HG03520 (cell line): Measurements from ENCODE around the gene RFNG.
A peak's percentile ranks its signal among the peaks of the same experiment; 100 is the strongest.

Experiments
- ATAC-seq: cut with Tn5 transposase; IDR thresholded peaks from one replicate; pipeline ENCODE4 v1.9.1; 2021; ENCODE audit warnings: mild to moderate bottlenecking, moderate library complexity; ENCODE audit not compliant: unreplicated experiment

The RFNG gene, protein sequence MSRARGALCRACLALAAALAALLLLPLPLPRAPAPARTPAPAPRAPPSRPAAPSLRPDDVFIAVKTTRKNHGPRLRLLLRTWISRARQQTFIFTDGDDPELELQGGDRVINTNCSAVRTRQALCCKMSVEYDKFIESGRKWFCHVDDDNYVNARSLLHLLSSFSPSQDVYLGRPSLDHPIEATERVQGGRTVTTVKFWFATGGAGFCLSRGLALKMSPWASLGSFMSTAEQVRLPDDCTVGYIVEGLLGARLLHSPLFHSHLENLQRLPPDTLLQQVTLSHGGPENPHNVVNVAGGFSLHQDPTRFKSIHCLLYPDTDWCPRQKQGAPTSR

DNA sequence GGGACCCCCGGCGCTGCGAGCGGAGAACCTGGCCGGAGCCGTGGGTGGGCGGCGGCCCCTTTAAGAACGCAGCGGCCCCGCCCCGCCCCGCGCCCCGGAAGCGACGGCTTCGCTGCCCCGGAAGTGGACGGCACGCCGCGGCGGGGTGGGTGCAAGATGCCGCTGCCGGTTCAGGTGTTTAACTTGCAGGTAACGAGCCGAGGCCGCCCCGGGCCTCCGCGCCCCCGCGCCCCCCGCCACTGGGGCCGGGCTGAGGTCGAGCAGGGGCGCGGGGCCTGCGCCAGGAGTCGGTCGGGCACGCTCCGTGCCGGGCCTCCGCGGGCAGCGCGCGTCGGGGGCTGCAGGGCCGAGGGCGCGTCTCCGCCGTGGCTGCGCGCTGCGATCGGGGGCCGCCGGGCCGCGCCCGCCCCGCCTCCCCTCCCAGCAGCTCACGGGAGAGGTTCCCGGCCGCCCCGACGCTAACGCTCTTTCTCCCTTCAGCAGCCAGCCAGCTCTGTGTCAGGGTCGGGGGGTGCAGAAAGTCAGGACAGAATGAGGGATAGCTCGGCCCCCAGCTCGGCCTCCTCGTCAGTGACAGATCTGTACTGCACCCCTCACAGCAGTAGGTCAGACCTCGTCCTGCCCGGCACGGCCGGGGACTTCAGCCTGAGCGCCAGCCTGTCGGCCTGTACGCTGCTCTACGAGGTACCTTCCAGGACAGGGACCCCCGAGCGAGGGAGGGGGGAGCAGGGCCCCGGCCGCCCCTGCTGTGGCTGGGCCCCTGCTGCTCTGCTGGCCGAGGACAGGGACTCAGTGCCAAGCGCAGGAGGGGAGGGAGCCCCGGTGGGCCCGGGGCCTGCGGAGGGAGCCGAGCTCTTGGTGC lies at the start of gene RFNG, which contains the start of gene GPS1:
TSS of gene RFNG (minus strand) at position 36 of the 862 bp plus-strand sequence. CDS start 45 bp downstream, outside the sequence.
TSS of gene GPS1 (plus strand) at position 123 of the 862 bp plus-strand sequence. CDS start at position 157, 34 bp downstream.
- no peak for ATAC-seq

DNA sequence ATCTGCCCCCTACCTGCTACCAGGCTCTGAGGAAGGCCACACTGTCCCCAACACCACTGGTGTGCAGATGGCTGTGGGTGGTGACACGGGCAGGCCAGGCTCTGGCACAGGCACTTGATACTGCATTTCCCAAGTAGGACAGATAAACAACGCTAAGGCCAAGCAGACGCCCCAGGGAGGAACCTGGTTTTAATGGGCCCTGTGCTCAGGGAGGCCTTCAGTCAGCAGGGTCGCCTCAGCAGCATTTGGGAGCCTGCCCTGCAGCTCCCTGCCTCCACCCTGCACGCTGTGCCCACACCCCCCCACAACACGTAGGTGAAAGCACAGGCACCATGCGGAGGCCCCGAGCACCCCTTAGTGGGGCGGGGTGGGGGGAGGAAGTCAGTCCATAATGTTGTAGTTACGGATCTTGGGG lies 49.7 kb upstream of the RFNG start:
- ATAC-seq, result no peak

DNA sequence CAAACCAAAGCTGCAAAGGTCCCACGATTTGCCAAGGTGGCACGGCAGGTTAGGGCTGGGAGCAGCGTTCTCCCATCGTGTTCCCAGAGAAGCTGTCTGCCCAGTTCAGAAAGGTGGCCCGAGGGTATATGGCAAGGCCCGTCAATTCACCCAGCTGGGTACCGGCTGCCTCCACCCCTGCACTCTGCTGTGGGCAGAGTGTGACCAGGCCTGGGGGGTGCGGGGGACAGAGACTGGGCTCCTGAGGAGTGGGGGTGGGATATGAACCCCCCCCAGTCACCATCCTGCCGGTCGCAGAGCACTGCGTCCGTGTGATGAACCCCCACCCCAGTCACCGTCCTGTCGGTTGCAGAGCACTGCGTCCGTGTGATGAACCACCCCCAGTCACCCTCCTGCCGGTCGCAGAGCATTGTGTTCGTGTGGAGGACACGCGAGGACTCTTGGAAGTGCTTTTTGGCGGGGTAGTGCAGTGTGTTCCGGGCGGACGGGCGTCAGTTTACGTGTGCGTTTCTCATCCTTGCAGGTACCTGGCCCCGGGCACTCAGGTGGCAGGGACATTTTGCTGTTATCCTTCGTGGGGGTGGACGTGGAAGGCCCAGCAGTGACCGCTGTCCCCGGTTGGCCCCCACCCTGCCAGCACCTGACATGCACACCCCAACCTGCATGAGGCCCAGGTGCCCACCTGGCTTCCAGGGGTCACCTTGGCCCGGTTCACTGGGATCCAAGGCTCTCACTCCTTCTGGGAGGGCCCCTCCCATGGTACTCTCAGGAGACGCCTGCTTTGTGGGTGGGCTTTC lies 49.1 kb upstream of the RFNG start:
- ATAC-seq, result no peak

DNA sequence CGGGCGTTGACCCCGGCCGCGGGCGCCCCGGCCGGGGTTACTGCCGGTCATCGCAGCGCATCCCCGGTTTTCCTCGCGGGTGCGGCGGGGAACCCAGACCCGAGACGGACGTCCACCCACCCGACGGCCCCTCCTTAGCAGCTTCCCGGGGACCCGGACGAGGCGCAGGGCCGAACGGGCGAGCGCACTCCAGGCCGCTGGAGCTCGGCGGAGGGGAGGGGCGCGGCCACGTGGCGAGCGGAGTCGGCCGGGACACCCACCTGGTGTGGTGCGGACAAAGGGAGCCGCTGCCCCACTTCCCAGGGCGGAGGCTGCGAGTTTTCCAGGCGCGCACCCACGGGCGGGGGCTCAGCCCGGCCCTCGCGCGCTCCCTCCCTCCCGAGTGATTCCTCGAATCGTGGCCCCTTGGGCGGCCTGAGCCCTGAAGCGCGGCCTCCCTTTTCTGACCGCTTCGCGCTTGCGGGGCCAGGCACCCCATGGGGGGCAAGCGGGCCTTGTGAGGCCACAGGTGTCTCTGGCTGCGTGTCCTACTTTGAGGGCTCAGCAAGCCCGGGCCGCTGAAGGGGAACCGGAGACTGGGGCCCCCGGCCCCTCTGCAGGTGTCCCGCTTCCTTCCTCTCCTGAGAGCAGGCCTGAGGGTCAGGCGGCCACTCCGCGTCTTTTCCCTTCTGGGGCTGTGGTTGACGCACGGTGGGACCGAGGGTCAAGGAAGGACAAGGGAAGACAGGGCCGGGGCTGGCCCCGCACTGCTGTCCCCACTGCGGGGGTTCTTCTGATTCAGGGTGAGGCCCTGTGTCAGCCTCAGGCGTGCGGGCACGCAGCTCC lies 47.5 kb upstream of the RFNG start:
- ATAC-seq, result peak; percentile 3

DNA sequence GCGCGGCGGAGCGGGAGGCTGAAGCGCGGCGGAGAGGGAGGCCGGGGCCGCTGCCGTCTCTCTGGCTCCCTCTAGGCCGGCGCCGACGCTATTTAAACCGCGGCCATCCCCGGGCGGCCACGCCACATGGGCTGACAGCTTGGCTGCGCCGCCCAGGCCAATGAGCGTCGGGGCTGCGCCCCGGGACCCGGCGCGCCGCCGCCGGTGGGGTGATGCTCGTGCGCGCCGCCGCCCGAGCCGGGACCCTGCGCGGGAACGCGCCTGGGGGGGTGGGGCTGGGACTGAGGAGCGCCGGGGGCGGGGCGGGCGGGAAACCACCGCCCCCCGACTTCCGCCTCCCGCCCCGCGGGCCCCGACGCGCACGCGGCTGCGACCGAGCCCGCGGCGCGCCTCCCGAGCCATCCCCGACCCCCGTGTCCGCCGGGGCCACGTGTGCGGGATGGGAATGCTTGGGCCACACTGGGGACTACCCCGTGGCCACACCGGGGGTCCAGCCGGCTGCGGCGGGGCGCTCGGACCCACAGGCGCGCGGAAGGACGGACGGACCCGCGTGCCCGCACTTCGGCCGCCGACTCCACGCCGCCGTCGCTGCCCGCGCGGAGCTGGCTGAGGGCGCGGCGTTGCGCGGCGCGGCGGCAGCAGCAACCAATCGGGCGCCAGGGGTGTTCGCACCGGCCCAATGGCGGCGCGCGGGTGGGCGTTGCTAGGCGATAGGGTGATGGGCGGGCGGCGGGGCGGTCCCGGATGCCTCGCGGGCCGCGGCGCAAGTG lies 46.7 kb upstream of the RFNG start, which contains the start of gene FASN:
TSS of gene FASN (minus strand) at position 68 of the 770 bp plus-strand sequence. CDS start 1,791 bp downstream, outside the sequence.
- peak; percentile 59 for ATAC-seq

DNA sequence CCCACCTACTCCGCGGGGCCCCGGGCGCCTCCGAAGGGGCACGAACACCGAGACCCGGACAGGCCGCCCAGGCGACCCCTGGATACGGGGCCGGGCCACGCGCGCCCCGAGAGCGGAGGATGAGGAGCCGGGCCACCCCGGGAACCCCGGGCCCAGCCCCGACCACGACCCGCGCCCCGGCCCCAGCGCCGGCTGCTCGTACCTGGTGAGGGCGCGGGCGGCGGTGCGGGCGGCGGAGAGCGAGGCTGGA lies 46.2 kb upstream of the RFNG start:
- no peak for ATAC-seq

DNA sequence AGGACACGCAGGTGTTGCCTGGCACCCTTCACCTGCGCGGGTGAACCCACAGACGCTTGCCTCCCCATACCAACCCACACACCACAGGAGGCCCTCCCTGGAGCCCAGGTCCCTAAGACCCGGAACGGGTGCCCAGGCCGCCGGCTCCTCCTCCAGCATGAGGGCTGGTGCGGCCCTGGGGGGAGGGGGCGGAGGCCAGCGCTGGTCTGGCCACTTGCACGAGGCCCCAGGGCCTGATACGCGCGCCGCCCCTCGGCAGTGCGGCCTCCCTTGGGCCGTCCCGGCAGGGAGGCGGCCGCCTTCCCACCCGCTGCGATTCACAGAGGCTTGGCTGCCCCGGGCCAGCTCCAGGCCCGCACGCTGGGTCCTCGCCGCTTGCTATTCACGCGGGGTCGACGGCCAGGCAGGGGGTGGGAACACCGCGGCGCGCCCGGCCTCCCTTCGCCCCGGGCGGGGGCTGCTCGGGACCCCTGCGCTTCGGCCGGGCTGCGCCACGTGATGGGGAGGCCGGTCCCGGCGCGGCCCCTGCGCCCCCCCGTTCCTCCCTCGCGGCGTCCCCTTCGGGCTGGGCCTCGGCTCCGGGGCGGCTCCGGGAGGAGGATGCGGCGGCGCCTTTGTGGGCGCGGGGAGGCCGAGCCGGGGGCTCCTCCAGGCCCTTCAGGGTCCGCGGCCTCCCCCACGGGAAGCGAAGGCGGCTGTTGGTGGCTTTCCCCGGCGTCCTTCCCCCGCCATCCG lies 45.7 kb upstream of the RFNG start:
- no peak for ATAC-seq

DNA sequence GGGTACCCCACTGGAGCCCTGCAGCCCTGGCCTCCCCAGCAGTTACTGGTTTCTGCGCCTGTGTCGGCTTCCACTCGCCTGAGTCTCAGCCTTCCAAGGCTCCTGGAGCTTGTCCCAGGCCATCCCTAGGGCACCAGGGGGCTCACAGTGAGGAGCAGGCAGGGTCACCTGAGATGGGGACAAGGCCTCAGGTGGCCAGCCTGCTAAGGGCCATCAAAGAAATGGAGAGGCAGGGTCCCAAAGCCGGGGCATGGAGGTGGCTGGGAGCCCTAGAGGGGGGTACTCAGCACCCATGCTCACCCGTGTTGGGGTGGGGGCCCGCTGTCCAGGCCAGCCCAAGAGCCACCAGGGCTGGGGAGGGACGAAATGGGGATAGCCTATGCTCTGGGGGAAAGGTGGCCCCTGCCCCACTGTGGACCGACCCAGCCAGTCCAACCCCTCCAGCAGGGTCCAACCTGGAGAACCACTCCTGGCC lies 45.1 kb upstream of the RFNG start:
- ATAC-seq, result no peak

DNA sequence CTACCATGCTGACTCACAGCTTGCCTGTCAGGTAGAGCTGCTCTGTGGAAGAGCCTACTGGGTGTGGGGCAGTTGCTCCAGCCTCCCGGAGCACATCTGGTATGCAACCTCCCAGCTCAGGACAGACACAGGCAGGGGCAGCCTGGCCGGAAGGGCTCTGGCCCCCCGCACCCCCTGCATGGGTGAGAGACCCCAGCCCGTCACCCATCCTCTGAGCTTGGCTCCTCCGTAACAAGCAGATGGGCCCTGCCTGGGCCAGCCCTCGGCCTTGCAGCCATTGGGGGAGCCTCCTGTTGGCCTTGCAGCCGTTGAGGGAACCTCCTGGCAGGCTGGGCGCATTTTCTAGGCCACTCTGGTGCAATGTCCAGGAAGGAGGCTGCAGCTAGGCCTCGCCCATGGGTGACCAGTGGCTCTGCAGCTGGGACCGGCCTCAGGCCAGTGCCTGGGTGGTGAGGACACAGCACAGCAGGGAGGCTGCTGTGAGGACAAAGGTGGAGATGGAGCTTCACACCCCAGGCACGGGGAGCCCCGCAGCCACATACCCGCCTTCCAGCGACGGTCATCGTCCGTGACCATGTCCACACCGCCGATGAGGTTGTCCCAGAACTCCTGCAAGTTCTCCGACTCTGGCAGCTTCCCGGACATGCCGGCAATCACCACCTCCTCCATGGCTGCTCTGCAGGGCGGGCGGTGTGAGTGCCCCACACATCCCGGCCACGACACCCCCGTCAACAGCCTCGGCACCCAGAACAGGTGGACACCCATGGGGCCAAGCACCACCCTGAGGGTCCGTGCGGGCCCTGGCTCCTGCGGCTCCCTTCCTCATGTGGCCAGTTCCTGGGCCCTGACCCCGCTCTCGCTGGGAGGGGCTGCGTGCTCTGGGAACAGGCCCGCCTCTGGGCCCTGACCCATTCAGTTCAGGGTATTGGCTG lies 44.4 kb upstream of the RFNG start:
- ATAC-seq, result no peak

DNA sequence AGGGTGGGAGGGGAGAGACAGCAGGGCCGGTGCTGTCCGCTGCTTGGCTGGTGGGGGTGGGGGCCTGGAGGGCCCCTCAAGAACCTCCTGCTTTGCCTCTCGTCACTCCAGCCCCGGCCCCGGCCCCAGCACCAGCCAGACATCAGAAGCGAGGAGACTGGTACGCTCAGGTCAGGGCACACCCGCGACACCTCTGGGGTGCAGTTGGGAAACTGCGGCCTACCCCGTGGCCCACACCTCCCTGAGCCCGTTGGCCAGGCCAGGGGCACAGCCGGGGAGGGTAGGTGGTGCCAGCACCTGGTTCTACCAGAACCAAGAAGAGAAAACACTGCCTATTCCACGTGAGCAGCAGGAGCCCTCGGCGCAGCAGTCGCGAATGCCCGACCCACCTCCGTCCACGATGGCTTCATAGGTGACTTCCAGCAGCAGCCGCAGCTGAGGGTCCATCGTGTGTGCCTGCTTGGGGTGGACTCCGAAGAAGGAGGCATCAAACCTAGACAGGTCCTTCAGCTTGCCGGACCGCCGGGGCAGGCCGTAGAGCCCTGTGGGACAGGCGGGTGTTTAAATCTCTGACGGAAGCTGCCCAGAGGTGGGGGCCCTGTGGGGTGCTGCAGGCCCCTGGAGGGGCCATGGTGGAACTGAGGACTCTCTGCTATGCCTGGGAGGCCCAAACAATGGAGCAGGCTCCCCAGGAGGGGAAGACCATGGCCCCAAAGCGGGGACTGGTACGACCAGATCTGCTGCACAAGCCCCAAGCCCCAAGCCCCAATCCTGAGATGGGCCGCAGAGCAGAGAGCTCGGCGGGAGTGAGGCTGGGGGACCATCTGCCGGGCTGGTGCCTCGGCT lies 43.5 kb upstream of the RFNG start:
- no peak for ATAC-seq

DNA sequence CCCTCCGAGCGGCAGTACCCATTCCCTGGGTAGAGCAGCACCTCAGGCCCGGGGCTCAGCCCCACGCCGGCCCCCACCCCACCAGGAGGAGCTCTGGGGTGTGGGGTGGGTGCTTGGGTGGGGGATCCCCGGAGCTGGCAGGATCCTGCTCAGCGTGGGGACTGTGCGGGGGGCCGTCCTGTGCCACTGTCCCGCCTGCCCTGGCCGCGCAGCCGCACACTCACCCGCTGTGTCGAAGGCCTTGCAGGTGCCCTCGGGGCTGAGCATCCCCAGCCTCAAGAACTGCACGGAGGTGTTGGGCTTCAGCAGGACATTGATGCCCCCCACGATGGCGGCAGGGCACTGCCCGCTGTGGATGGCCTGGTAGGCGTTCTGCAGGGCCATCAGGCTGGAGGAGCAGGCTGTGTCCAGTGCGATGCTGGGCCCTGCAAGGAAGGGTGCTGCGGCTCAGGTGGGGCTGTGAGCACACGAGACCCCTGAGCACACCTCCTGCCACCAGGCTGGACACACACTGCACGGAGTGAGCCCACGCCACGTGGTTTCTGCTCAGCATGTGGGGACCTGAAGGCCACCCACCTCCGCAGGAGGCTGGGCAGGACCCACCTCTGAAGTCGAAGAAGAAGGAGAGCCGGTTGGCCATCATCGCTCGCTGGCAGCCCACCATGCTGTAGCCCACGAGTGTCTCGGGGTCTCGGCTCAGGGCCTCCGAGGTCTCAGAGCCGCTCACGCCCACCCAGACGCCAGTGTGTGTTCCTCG lies 41.6 kb upstream of the RFNG start:
- no peak for ATAC-seq

DNA sequence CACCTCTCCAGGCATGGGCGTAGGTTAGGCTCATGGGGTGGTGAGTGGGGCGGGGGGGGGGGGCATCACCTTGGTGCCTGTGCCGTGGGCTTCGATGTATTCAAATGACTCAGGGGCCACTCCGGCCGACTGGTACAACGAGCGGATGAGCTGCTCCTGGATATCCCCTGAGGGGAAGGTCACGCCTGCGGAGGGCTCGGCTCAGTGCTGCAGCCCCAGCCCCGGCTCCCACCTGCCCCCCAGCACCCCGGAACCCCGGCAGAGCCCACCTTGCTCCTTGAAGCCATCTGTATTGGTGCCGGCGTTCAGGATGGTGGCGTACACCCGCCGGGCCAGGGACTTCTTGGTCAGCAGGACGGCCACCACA lies 41.0 kb upstream of the RFNG start:
- no peak for ATAC-seq

DNA sequence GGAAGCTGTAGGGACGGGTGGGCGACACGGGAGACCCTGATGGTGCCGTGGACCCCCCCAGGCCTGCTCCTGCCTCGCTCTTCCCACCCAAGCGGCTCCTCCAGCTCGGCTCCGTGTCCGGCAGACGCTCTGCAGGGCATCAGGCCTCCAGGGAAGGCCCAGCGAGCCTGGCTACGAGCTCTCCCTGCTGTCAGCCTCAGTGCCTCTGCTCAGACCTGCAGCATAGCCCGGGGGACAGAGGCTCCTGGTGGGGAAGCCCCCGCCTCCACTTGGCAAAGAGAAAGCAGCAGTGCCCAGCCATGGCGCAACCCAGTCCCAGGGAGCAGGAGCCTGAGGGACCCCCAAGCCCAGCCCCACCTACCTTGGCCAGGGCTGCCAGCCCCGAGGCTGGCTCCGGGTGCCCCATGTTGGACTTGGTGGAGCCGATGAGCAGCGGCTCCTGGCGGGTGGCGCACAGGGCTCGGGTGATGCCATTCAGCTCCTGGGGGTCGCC lies 40.5 kb upstream of the RFNG start:
- ATAC-seq, result no peak

DNA sequence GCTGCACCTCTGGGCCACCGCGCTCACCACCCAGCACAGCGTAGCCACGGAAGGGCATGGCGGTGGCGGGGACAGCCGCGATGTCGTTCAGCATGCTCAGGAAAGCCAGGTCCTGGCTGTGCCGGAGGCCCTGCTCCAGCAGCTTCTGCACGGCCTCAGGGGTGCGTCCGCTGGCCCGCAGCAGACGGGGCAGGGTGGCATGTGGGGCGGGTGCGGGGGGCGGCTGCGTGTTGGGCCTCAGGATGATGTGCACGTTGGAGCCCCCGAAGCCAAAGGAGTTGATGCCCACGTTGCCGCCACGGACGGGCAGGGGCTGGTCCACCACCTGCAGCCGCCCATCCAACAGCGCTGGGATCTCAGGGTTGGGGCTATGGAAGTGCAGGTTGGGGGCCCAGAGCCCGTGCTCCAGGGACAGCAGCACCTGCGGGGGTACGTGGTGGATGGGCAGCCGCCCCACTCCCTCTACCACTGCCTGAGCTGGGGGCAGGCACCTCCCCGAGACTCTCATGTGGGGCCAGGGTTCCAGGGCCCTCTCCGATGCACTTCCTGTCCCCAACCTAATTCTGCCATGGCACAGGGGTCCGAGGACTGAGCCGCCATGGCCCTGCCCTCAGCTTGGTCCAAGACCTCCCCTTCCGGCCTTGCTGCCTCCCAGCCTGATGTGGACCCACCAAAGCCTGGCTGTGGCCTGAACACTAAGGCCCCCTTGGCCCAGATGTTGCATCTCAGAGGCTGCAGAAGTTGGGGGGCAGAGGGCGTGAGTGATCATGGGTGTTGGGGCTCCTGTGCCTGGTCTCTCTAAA lies 39.9 kb upstream of the RFNG start:
- ATAC-seq, result no peak

DNA sequence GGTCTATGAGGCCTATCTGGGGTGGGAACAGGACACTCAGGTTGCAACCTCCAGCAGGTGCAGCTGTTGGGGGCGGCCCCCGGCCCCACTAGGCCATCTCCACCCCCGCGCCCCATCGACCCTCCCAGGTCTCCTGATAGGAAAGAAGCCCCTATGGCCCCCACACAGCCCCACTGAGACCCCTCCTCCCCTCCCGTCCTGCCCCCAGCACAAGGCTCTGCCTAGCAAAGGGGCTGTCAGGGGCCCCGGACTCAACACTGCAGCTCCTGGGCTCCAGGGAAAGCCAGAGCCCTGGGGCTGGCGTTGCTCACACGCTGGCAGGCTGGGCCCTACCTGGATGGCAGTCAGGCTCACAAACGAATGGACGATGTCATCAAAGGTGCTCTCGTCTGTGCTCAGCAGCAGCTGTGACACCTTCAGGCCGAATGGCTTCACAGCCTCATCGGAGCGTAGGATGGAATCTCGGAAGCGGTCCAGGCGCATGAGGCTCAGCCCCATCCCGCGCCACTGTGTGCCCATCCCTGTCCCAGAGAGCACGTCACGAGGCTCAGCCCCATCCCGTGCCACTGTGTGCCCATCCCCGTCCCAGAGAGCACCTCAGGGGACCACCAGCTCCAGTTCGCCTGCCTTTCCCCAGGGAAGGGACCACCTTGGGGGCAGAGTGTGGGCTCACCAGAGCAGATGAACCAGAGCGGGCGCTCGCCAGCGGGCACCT lies 39.1 kb upstream of the RFNG start:
- no peak for ATAC-seq
